Natural killer cell (primary cell): ENCODE results near the gene HMCN2. TPM values are rescaled to one million over a fixed set of nuclear protein-coding genes. Genes with fewer than 3 reads are reported as not detected.

Experiments
- ATAC-seq, 3 donors: fragments of 150-1000 bp in 2 of 3; fragments of 200-7000 bp in 1 of 3; cut with Tn5 transposase; 1 replicate in 1 of 3; 2 replicates in 2 of 3; pipeline ENCODE4 v1.10.0; 2021; ENCODE audit warnings: mild to moderate bottlenecking in 2 of 3, moderate library complexity in 2 of 3
- DNase-seq, 2 donors: peaks; one replicate each; pipeline versions ENCODE4 v3.0.0 to v3.0.0-alpha.2; 2013 to 2021; ENCODE audit warnings: mixed read lengths in 1 of 2
- H3K27ac ChIP-seq: one replicate; pipeline ENCODE4 v1.5.1; 2013; ENCODE audit warnings: mild to moderate bottlenecking, low read length
- H3K27me3 ChIP-seq: one replicate; pipeline ENCODE4 v1.6.1; 2013; ENCODE audit warnings: low read length; ENCODE audit not compliant: control insufficient read depth, insufficient read depth
- H3K36me3 ChIP-seq: one replicate; pipeline ENCODE4 v1.6.1; 2013; ENCODE audit warnings: low read length; ENCODE audit not compliant: control insufficient read depth, insufficient read depth
- H3K4me1 ChIP-seq: one replicate; pipeline ENCODE4 v1.6.1; 2013; ENCODE audit warnings: low read length; ENCODE audit not compliant: control insufficient read depth, insufficient read depth
- H3K4me3 ChIP-seq: one replicate; pipeline ENCODE4 v1.5.1; 2013; ENCODE audit warnings: low read length
- H3K9me3 ChIP-seq: one replicate; pipeline ENCODE4 v1.6.1; 2013; ENCODE audit warnings: low read length; ENCODE audit not compliant: control insufficient read depth, insufficient read depth
- H3K27ac Mint-ChIP-seq, 2 donors: one replicate each; pipeline ENCODE4 v1.8.0; 2022; ENCODE audit warnings: mild to moderate bottlenecking in 2 of 2, mixed read lengths in 2 of 2, moderate library complexity in 1 of 2
- H3K27me3 Mint-ChIP-seq, 2 donors: one replicate each; pipeline ENCODE4 v1.8.0; 2022; ENCODE audit warnings: low read depth in 2 of 2, mixed read lengths in 2 of 2
- H3K36me3 Mint-ChIP-seq: one replicate; pipeline ENCODE4 v1.8.0; 2022; ENCODE audit warnings: mixed read lengths
- H3K4me1 Mint-ChIP-seq, 2 donors: one replicate each; pipeline ENCODE4 v1.8.0; 2022; ENCODE audit warnings: mixed read lengths in 2 of 2
- H3K4me3 Mint-ChIP-seq: one replicate; pipeline ENCODE4 v1.8.0; 2022; ENCODE audit warnings: mild to moderate bottlenecking, moderate library complexity, mixed read lengths
- H3K9me3 Mint-ChIP-seq, 2 donors: one replicate each; pipeline ENCODE4 v1.8.0; 2022; ENCODE audit warnings: mixed read lengths in 2 of 2
- CTCF ChIP-seq: fragments of 200-600 bp; IDR thresholded peaks from one replicate; pipeline ENCODE4 v1.8.0; 2022; ENCODE audit warnings: antibody characterized with exemption
- WGBS: methylation state at CpG from one replicate; pipeline ENCODE4 v1.1.7; 2013; ENCODE audit warnings: missing lambda C conversion rate; ENCODE audit not compliant: insufficient coverage; 5-methylcytosine and 5-hydroxymethylcytosine counted together
- intact Hi-C: fragments of 100-400 bp; cut with micrococcal nuclease; formaldehyde crosslinking; loops from one replicate; pipeline ENCODE4 v1.14.2; 2022
- total RNA-seq, 4 donors: library from RNA; stranded (reverse); fragments of 120-200 nt in 1 of 4; gene quantifications; one replicate each; pipeline versions ENCODE4 v1.2.3 to v1.2.4, GENCODE V29; 2013 to 2022

The HMCN2 gene
- total RNA-seq, 3 donors from 2014 or later (not counting 1 experiment from before 2014, with no cell fraction given): not detected

GRCh38 chr9:130245474-130245873 is 20.1 kb upstream of the HMCN2 start:
- ATAC-seq: no peak
- H3K9me3 ChIP-seq: no peaks in the 10 kb centered on the region
- WGBS: 95% methylated on average over 11 of the region's 11 CpGs
- H3K27ac ChIP-seq: no peak overlapping the region
- Mint-ChIP-seq H3K4me3 (no peak overlapping the region), H3K27ac (no peak overlapping the region), H3K36me3 (no peaks in the 10 kb centered on the region), H3K9me3 (no peaks in the 10 kb centered on the region), H3K27me3 (peaks cover 7 to 12% of the 10 kb centered on the region in 2 donors), H3K4me1 (peaks cover 16 to 21% of the 10 kb centered on the region in 2 donors)
- no peak for DNase-seq
- no peaks in the 10 kb centered on the region for H3K36me3 ChIP-seq
- peaks cover 13% of the 10 kb centered on the region for H3K4me1 ChIP-seq
- peaks cover 2% of the 10 kb centered on the region for H3K27me3 ChIP-seq
- intact Hi-C loops: no loop called here
- TF ChIP-seq CTCF: no peak
- H3K4me3 ChIP-seq: no peak overlapping the region

DNA sequence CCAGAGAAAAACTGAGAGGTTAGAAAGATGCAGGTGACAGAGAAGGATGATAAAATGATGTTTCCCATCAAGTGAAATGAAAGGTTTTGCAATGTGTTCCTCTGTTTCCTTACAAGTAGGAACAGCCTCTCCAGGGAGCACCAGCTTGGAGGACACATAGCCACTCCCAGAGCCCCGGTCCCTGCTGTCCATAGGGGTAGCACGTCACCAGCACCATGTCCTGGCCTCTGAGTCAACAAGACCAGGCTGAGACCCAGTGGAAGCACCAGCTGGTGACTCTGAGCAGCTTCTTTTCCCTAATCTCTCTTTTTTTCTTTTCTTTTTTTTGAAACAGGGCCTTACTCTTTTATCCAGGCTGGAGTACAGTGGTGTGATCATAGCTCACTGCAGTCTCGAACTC is 19.4 kb upstream of the HMCN2 start:
- no peaks in the 10 kb centered on the region for H3K9me3 ChIP-seq
- peaks cover 2% of the 10 kb centered on the region for H3K27me3 ChIP-seq
- no peak overlapping the region for H3K4me3 ChIP-seq
- intact Hi-C loops: no loop called here
- TF ChIP-seq CTCF: no peak
- Mint-ChIP-seq H3K27ac (no peak overlapping the region), H3K9me3 (no peaks in the 10 kb centered on the region), H3K4me1 (peaks cover 10 to 15% of the 10 kb centered on the region in 2 donors), H3K4me3 (no peak overlapping the region), H3K27me3 (peaks cover 7 to 18% of the 10 kb centered on the region in 2 donors), H3K36me3 (no peaks in the 10 kb centered on the region)
- H3K27ac ChIP-seq: no peak overlapping the region
- H3K4me1 ChIP-seq: peaks cover 9% of the 10 kb centered on the region
- no peaks in the 10 kb centered on the region for H3K36me3 ChIP-seq
- no peak for DNase-seq
- 96% methylated on average over 3 of the region's 3 CpGs for WGBS
- no peak for ATAC-seq

GRCh38 chr9:130254747-130255630 is 10.6 kb upstream of the HMCN2 start:
- WGBS: 87% methylated on average over 23 of the region's 23 CpGs

More at GRCh38 chr9:130254747-130255630, 10.6 kb upstream of the HMCN2 start:
- H3K27me3 Mint-ChIP-seq: peaks cover 10 to 19% of the 10 kb centered on the region in 2 donors
- no peaks in the 10 kb centered on the region for H3K9me3 ChIP-seq
- no peaks in the 10 kb centered on the region for H3K9me3 Mint-ChIP-seq
- no peak overlapping the region for H3K4me3 Mint-ChIP-seq
- no peaks in the 10 kb centered on the region for H3K4me1 Mint-ChIP-seq
- no peak overlapping the region for H3K4me3 ChIP-seq
- H3K36me3 Mint-ChIP-seq: no peaks in the 10 kb centered on the region
- DNase-seq: no peak
- H3K27ac ChIP-seq: no peak overlapping the region
- intact Hi-C loops: no loop called here
- no peak overlapping the region for H3K27ac Mint-ChIP-seq
- no peak for TF ChIP-seq CTCF
- no peak for ATAC-seq
- peaks cover 2% of the 10 kb centered on the region for H3K27me3 ChIP-seq
- no peaks in the 10 kb centered on the region for H3K36me3 ChIP-seq
- no peaks in the 10 kb centered on the region for H3K4me1 ChIP-seq
